Stimulated activated CD8-positive, alpha-beta memory T cell treated with anti-CD3 and anti-CD28 coated beads, Interleukin-4, amount 100 ng/mL, for 4 hours (primary cell): ENCODE results near the gene SH3TC1.

Source experiments
- DNase-seq, 2 donors: peaks; one replicate each; pipeline ENCODE4 v3.0.0-alpha.2; 2020; ENCODE audit warnings: low read depth in 2 of 2, low spot score in 1 of 2

SH3TC1 gene

GRCh38 chr4:8213121-8213520 lies 14.0 kb downstream of the SH3TC1 start:
- DNase-seq: no peak

GRCh38 chr4:8214136-8214535 lies 15.0 kb downstream of the SH3TC1 start:
- DNase-seq: no peak

GRCh38 chr4:8215001-8215427 lies 15.9 kb downstream of the SH3TC1 start:
- DNase-seq: no peak

GRCh38 chr4:8215641-8216442 lies 16.8 kb downstream of the SH3TC1 start:
- DNase-seq: no peak

GRCh38 chr4:8216443-8217245 lies 17.6 kb downstream of the SH3TC1 start:
- DNase-seq: no peak

GRCh38 chr4:8217246-8217511 lies 18.1 kb downstream of the SH3TC1 start:
- no peak for DNase-seq

- DNase-seq: no peak
Measured at GRCh38 chr4:8217871-8218270, 18.8 kb downstream of the SH3TC1 start.

- no peak for DNase-seq
Measured at GRCh38 chr4:8218371-8219031, 19.4 kb downstream of the SH3TC1 start.

- DNase-seq: no peak
Measured at GRCh38 chr4:8219236-8219635, 20.1 kb downstream of the SH3TC1 start.

- DNase-seq: no peak
Measured at GRCh38 chr4:8220661-8221450, 21.8 kb downstream of the SH3TC1 start.

GRCh38 chr4:8221476-8221875 lies 22.4 kb downstream of the SH3TC1 start:
- DNase-seq: no peak

GRCh38 chr4:8221985-8222384 lies 22.9 kb downstream of the SH3TC1 start:
- no peak for DNase-seq

GRCh38 chr4:8222609-8223388 lies 23.7 kb downstream of the SH3TC1 start:
- DNase-seq: no peak

GRCh38 chr4:8224267-8224974 lies 25.3 kb downstream of the SH3TC1 start:
- DNase-seq: no peak

- DNase-seq: no peak
Measured at GRCh38 chr4:8224975-8225625, 26.0 kb downstream of the SH3TC1 start.

GRCh38 chr4:8225706-8226443 lies 26.8 kb downstream of the SH3TC1 start:
- no peak for DNase-seq

- no peak for DNase-seq
Measured at GRCh38 chr4:8227201-8227770, 28.2 kb downstream of the SH3TC1 start.

GRCh38 chr4:8227771-8228318 lies 28.8 kb downstream of the SH3TC1 start:
- DNase-seq: no peak
